NOMO-1 treated with DMSO at 0.1 percent for 48 hours (cell line): Measurements from ENCODE around the gene ATAD3C.
"Not testable (repeated sequence)": the region's sequence is repeated elsewhere in the genome, so short reads cannot be mapped to it uniquely, and the experiment has no call there.

Experiments used
- DNase-seq: peaks from one replicate; lab custom pipeline; 2025; ENCODE audit not compliant: unreplicated experiment; lab: John Stamatoyannopoulos, UW

The ATAD3C gene

GRCh38 chr1:1494311-1494710 lies 44.8 kb downstream of the ATAD3C start:
- DNase-seq, result not testable (repeated sequence)

DNA sequence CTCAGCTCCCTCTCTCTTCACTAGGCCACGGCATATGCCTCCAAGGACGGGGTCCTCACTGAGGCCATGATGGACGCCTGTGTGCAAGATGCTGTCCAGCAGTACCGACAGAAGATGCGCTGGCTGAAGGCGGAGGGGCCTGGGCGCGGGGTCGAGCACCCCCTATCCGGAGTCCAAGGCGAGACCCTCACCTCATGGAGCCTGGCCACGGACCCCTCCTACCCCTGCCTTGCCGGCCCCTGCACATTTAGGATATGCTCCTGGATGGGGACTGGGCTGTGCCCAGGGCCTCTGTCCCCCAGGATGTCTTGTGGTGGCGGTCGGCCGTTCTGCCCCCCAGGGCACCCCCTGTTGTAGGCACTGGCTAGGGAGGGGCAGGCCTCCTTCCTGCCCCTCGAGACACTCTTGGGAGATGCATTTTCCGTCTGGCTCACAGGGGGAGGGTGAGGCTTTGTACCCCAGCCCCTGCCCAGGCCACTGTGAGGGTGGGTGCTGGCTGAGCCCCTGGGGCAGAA lies 46.0 kb downstream of the ATAD3C start:
- DNase-seq, result not testable (repeated sequence)

DNA sequence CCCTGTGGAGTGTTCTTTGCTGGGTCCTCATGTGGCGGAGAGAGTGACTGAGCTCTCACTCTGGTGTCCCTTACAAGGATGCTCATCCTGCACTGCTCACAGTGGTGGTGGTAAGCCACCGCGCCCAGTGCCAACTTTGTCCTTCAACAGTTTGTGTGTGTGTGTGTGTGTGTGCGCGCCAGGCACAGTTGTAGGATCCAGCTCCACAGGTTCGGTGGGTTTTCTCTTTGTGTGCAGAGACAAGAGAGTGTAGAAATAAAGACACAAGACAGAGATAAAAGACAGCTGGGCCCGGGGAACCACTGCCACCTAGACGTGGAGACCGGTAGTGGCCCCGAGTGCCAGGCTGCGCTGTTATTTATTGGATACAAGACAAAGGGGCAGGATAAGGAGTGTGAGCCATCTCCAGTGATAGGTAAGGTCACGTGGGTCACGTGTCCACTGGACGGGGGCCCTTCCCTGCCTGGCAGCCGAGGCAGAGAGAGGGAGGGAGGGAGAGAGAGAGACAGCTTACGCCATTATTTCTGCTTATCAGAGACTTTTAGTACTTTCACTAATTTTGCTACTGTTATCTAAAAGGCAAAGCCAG lies 55.4 kb downstream of the ATAD3C start:
- peak; percentile 67 for DNase-seq

GRCh38 chr1:1505366-1505798 lies 55.9 kb downstream of the ATAD3C start:
- DNase-seq, result peak; percentile 27

- not testable (repeated sequence) for DNase-seq
Observed at GRCh38 chr1:1505801-1506200, 56.3 kb downstream of the ATAD3C start.

GRCh38 chr1:1507305-1507704 lies 57.8 kb downstream of the ATAD3C start:
- DNase-seq, result peak; percentile 4

- not testable (repeated sequence) for DNase-seq
Observed at GRCh38 chr1:1508775-1509464, 59.4 kb downstream of the ATAD3C start.

DNA sequence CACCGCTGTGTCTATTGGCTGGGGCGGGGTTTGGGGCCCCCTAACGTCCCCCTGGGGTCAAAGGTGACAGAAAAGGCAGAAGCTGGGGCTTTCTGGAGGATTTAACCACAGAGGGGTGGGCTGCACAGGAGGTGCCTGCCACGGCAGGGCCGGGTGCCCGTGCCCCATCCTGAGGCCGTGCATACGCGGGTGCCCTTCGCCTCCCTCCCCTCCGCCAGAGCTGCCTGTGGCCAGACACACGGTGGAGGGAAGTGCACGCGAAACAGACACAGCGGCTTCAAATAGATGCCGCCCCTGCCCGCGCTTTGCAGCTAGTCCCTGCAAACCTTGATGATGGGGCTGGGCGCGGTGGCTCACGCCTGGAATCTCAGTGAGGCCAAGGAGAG lies 60.0 kb downstream of the ATAD3C start:
- DNase-seq, result not testable (repeated sequence)

- DNase-seq, result peak; percentile 8
Observed at GRCh38 chr1:1510912-1511532, 61.5 kb downstream of the ATAD3C start.

- DNase-seq, result peak; percentile 94
Observed at GRCh38 chr1:1511533-1512285, 62.2 kb downstream of the ATAD3C start, which contains the start of gene ATAD3A. Gene ATAD3A, plus strand, starts transcription at chr1:1512162. Its CDS starts 107 bp downstream, at chr1:1512269.

GRCh38 chr1:1512425-1512824 lies 62.9 kb downstream of the ATAD3C start:
- DNase-seq, result not testable (repeated sequence)

DNA sequence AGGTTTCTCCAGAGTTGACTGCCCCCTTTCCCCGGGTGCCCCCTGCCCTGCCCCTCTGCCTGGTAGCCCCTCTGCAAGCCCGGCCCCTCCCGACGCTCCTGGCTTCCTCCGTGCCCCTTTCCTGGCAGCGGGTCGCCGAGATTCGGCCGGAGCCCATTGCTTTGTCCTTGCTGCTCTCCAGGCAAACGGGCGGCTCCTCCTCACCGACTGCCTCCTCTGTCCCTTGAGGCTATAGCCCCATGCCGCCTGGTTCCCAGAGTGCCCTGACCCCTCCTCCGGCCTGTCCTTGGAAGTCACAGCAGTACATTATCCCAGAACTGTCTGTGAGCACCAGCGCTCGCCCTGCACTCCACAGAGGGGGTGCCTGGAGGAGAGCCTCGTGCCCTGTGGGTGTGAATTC lies 64.2 kb downstream of the ATAD3C start:
- DNase-seq, result not testable (repeated sequence)

DNA sequence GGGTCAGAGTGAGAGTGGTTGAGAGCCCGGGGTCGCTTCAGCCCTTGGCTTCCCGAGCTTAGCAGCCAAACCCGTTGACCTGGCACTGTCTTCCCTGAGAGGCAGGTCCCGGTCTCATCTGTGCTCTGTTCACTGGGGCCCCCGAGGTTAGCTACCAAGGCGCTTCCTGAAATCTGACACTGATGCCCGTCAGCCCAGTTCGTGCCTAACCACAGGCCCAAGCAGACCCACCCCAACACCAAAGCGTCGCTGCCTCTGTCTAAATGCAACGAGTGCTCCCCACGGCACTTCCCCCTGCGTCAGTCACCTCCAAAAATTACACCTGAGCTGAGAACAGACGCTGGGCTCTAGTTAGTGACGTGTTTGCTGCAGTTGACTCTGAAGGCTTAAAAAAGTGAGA lies 64.9 kb downstream of the ATAD3C start:
- not testable (repeated sequence) for DNase-seq

DNA sequence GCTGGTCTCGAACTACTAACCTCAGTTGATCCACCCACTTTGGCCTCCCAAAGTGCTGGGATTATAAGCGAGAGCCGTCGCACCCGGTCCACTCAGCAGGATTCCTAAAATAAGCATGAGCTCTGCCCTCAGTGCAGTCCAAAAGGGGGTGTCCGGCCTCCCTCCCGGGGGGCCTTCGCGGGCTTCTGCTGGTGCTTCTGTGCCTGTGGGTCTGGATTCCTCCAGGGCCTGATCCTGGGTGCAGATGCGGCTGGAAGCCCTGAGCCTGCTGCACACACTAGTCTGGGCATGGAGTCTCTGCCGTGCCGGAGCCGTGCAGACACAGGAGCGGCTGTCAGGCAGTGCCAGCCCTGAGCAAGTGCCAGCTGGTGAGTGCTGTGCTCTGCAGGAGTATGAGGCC lies 67.4 kb downstream of the ATAD3C start:
- DNase-seq, result not testable (repeated sequence)

GRCh38 chr1:1517973-1518620 lies 68.6 kb downstream of the ATAD3C start:
- no peak for DNase-seq

- not testable (repeated sequence) for DNase-seq
Observed at GRCh38 chr1:1518621-1519007, 69.1 kb downstream of the ATAD3C start.
